Upper lobe of left lung (tissue), 6 donors: ENCODE measurements around the gene PCYT2. TPM values are rescaled to one million over a fixed set of nuclear protein-coding genes. Genes with fewer than 3 reads are reported as not detected.
"Not testable (repeated sequence)": the region's sequence is repeated elsewhere in the genome, so short reads cannot be mapped to it uniquely, and the experiment has no call there.

ENCODE experiments used
- ATAC-seq, 2 donors: fragments of 200-7000 bp; cut with Tn5 transposase; one replicate each; pipeline ENCODE4 v1.9.1; 2022; ENCODE audit warnings: mild to moderate bottlenecking in 2 of 2, moderate library complexity in 2 of 2; ENCODE audit not compliant: low FRiP score in 2 of 2
- DNase-seq, 2 donors: peaks; one replicate each; pipeline ENCODE4 v3.0.0-alpha.2; 2019 to 2020
- H3K27ac ChIP-seq, 4 donors: fragments of 200-600 bp; sonication (generic); one replicate each; pipeline ENCODE4 v1.5.1; 2016 to 2019
- H3K27me3 ChIP-seq, 4 donors: fragments of 200-600 bp; sonication (generic); one replicate each; pipeline ENCODE4 v1.5.1; 2017 to 2019
- H3K36me3 ChIP-seq, 4 donors: fragments of 200-600 bp; sonication (generic); one replicate each; pipeline ENCODE4 v1.5.1; 2016 to 2019
- H3K4me1 ChIP-seq, 4 donors: fragments of 200-600 bp; sonication (generic); one replicate each; pipeline ENCODE4 v1.5.1; 2018 to 2019
- H3K4me3 ChIP-seq, 4 donors: fragments of 200-600 bp; sonication (generic); one replicate each; pipeline ENCODE4 v1.5.1; 2017 to 2019; ENCODE audit warnings: mild to moderate bottlenecking in 2 of 4, moderate library complexity in 1 of 4
- H3K9me3 ChIP-seq, 4 donors: fragments of 200-600 bp; sonication (generic); one replicate each; pipeline ENCODE4 v1.5.1; 2018 to 2019
- EP300 ChIP-seq, 4 donors: sonication (generic); formaldehyde crosslinking; IDR thresholded peaks; one replicate each; pipeline ENCODE4 v1.5.1; 2017; ENCODE audit warnings: antibody characterized with exemption in 4 of 4, control low read depth in 2 of 4
- POLR2A ChIP-seq, 4 donors: fragments of 450-650 bp; IDR thresholded peaks; one replicate each; pipeline ENCODE4 v1.5.1; 2016 to 2017; ENCODE audit warnings: antibody characterized with exemption in 4 of 4, mild to moderate bottlenecking in 2 of 4
- POLR2AphosphoS5 ChIP-seq, 2 donors: sonication (generic); formaldehyde crosslinking; IDR thresholded peaks; one replicate each; pipeline ENCODE4 v1.5.1; 2017; ENCODE audit warnings: antibody characterized with exemption in 2 of 2
- WGBS, 2 donors: methylation state at CpG; one replicate each; pipeline ENCODE4 v1.1.5; 2017 to 2018; 5-methylcytosine and 5-hydroxymethylcytosine counted together
- total RNA-seq, 6 donors: library from RNA; depleted of rRNA in 4 of 6; stranded (reverse); fragments of >200 nt in 4 of 6; gene quantifications; one replicate each; pipeline versions ENCODE4 v1.1.0 to v1.2.1, GENCODE V29; 2016 to 2021
- TF ChIP-seq, protein P1 (sequence below), 6 experiments: fragments of 450-650 bp in 4 of 6; fragments of 200-600 bp in 2 of 6; sonication (generic) in 2 of 6; IDR thresholded peaks; one replicate each; pipeline ENCODE4 v1.5.1; 2016 to 2019; ENCODE audit warnings: antibody characterized with exemption in 6 of 6
- donor health status: DM: no; HTN: no; CAD: no; lungs with moderate emphysema.
- donor health status: DM: no; HTN: yes; CAD: no; lungs with severe emphysema.

PCYT2 gene
- total RNA-seq, 6 donors from 2014 or later: 29.1 to 63.1 (median 52.2) TPM

- H3K4me3 ChIP-seq: no peak overlapping the region
- no peak overlapping the region for H3K27ac ChIP-seq
- H3K9me3 ChIP-seq: no peaks in the 10 kb centered on the region
- H3K27me3 ChIP-seq: peaks cover 0 to 9% (median 2%) of the 10 kb centered on the region in 4 donors
- DNase-seq (no peak), ATAC-seq (no peak)
- WGBS, 2 donors: 87% methylated on average over 12 to 19 of the region's 19 CpGs
- no peaks in the 10 kb centered on the region for H3K36me3 ChIP-seq
- TF ChIP-seq EP300 (IDR thresholded peaks at IDR 0.05) (no peak), POLR2AphosphoS5 (IDR thresholded peaks at IDR 0.05) (no peak), POLR2A (IDR thresholded peaks at IDR 0.05) (no peak)
- TF ChIP-seq, protein P1, sequence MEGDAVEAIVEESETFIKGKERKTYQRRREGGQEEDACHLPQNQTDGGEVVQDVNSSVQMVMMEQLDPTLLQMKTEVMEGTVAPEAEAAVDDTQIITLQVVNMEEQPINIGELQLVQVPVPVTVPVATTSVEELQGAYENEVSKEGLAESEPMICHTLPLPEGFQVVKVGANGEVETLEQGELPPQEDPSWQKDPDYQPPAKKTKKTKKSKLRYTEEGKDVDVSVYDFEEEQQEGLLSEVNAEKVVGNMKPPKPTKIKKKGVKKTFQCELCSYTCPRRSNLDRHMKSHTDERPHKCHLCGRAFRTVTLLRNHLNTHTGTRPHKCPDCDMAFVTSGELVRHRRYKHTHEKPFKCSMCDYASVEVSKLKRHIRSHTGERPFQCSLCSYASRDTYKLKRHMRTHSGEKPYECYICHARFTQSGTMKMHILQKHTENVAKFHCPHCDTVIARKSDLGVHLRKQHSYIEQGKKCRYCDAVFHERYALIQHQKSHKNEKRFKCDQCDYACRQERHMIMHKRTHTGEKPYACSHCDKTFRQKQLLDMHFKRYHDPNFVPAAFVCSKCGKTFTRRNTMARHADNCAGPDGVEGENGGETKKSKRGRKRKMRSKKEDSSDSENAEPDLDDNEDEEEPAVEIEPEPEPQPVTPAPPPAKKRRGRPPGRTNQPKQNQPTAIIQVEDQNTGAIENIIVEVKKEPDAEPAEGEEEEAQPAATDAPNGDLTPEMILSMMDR (IDR thresholded peaks at IDR 0.05): no peak
- peaks cover 3 to 5% (median 4%) of the 10 kb centered on the region in 4 donors for H3K4me1 ChIP-seq
Observed at GRCh38 chr17:81954131-81955057, 43.2 kb upstream of the PCYT2 start.

DNA sequence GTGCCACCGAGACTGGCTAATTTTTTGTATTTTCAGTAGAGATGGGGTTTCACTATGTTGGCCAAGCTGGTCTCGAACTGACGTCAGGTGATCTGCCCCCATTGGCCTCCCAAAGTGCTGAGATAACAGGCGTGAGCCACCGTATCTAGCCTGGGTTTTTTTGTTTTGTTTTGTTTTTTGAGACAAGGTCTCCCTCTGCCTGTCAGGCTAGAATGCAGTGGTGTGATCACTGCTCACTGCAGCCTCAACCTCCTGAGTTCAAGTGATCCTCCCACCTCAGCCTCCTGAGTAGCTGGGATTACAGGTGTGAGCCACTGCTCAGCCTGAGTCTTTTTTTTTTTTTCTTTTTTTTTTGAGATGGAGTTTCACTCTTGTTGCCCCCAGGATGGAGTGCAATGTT lies 42.2 kb upstream of the PCYT2 start:
- not testable (repeated sequence) for H3K27ac ChIP-seq, ATAC-seq, H3K4me3 ChIP-seq, H3K9me3 ChIP-seq, H3K4me1 ChIP-seq, H3K27me3 ChIP-seq, DNase-seq, H3K36me3 ChIP-seq
- 79 to 87% methylated on average over 5 of the region's 5 CpGs for WGBS, 2 donors

DNA sequence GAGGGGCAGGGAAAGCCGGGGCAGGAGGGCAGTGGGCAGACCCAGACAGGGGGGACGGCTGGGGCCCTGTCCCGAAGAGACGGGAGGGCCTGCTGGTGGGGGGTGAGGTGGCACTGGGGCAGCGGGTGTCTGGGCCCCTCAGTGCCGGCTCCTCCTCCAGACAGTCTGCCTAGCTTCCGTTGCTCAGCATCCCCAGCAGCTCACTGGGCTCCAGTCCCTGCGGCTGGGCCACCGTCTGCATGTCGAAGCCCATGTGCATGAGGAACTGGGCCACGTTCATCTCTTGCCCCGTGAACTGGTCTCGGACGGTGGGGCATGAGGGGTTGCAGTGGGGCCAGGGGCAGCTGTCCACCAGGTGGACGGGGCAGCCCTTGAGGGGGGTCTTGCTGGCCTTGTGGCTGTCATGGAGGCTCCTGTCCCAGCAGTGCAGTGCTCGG lies 41.6 kb upstream of the PCYT2 start:
- no peaks in the 10 kb centered on the region for H3K36me3 ChIP-seq
- no peak for ATAC-seq
- TF ChIP-seq, protein P1 (IDR thresholded peaks at IDR 0.05): no peak
- TF ChIP-seq POLR2AphosphoS5 (IDR thresholded peaks at IDR 0.05): no peak
- TF ChIP-seq POLR2A (IDR thresholded peaks at IDR 0.05): no peak
- TF ChIP-seq EP300 (IDR thresholded peaks at IDR 0.05): no peak
- 71 to 82% methylated on average over 8 to 16 of the region's 16 CpGs for WGBS, 2 donors
- H3K4me3 ChIP-seq: no peak overlapping the region
- H3K27ac ChIP-seq: no peak overlapping the region
- H3K27me3 ChIP-seq: no peaks in the 10 kb centered on the region
- DNase-seq: peak in 1 of 2 donors; percentile 56
- no peaks in the 10 kb centered on the region for H3K9me3 ChIP-seq
- no peaks in the 10 kb centered on the region for H3K4me1 ChIP-seq

DNA sequence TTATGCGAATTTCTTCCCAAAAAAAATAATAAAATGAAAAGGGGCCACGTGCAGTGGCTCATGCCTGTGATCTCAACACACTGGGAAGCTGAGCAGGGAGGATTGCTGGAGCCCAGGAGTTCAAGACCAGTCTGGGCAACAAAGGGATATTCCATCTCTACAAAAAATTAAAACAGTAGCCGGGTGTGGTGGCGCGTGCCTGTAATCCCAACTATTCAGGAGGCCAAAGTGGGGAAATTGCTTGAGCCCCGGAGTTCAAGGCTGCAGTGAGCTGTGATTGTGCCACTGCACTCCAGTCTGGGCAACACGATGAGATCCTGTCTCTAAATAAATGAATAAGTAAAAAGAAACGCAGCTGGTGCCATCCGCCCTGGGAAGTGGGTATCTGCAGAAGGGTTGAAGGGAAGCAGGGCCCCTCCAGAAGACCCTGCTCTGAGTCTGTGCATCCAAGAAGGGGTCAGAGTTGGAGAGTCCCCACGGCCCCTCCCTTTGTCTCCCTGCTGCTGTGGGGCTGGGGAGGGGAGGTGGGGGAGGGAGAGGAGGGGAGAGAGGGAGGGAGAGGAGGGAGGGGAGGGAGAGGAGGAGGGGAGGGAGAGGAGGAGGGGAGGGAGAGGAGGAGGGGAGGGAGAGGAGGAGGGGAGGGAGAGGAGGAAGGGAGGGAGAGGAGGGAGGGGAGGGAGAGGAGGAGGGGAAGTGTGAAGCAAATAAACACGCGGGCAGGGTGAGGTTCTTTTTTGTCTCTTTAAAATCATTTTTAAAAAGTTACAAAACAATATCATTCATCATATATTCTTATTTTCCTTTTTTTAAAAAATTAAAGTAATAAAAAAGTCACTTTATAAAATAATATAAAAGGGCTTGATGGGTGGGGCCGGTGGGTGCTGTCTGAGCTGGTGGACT lies 40.8 kb upstream of the PCYT2 start:
- Histone ChIP-seq H3K27me3 (no peaks in the 10 kb centered on the region), H3K9me3 (no peaks in the 10 kb centered on the region), H3K36me3 (no peaks in the 10 kb centered on the region), H3K4me3 (no peak overlapping the region), H3K4me1 (no peaks in the 10 kb centered on the region), H3K27ac (no peak overlapping the region)
- TF ChIP-seq EP300 (IDR thresholded peaks at IDR 0.05) (no peak), POLR2A (IDR thresholded peaks at IDR 0.05) (no peak), POLR2AphosphoS5 (IDR thresholded peaks at IDR 0.05) (no peak)
- TF ChIP-seq, protein P1 (IDR thresholded peaks at IDR 0.05): no peak
- DNase-seq (no peak), ATAC-seq (no peak)
- 53 to 58% methylated on average over 12 to 13 of the region's 13 CpGs for WGBS, 2 donors

- no peak for ATAC-seq
- no peaks in the 10 kb centered on the region for H3K4me1 ChIP-seq
- TF ChIP-seq POLR2A (IDR thresholded peaks at IDR 0.05) (no peak), POLR2AphosphoS5 (IDR thresholded peaks at IDR 0.05) (no peak), EP300 (IDR thresholded peaks at IDR 0.05) (no peak)
- TF ChIP-seq, protein P1 (IDR thresholded peaks at IDR 0.05): no peak
- 80 to 86% methylated on average over 15 of the region's 15 CpGs for WGBS, 2 donors
- H3K9me3 ChIP-seq: no peaks in the 10 kb centered on the region
- no peak overlapping the region for H3K4me3 ChIP-seq
- H3K27ac ChIP-seq: no peak overlapping the region
- no peaks in the 10 kb centered on the region for H3K36me3 ChIP-seq
- DNase-seq: peak in 1 of 2 donors; percentile 58
- H3K27me3 ChIP-seq: no peaks in the 10 kb centered on the region
Observed at GRCh38 chr17:81950501-81950900, 39.3 kb upstream of the PCYT2 start.
